Measurements from ENCODE around the gene LIMK2. TPM values are rescaled to one million over a fixed set of nuclear protein-coding genes. Genes with fewer than 3 reads are reported as not detected.

LIMK2 gene
- total RNA-seq, 2 experiments from 2014 or later = 23.2 to 25.5 TPM

DNA sequence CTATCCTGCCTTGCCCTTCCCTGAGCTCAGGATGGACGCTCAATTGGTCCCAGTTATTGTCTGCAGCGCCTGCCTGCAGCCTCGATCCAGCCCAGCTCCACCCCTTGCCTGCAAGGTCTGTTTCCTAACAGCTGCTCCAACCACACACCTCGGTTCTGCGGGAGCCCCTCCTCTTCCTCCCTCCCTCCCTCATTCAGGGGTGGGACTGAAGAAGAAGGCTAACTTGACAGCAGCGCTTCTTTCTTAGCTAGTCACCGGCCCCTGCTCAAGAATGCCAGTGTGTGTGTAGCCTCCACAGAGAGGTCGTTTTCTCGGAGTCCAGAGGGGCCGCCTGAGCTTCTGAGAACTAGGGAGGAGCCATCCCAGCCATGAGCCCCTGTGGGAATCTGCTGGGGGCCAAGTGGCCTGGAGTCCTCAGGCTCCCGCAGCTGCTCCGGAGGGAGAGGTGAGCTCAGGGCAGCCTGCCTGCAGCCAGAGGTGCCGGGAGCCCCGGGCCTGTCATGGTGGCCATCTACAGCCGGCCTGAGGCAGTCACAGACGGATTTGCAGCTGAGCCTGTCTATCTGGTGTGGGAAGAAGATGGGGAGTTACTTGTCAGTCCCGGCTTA lies 36.1 kb downstream of the LIMK2 start:
- no peaks in the 10 kb centered on the region for H3K36me3 Mint-ChIP-seq (ENCODE audit: low read depth)
- peak; percentile 80 for DNase-seq
- no peaks in the 10 kb centered on the region for H3K9me3 Mint-ChIP-seq
- intact Hi-C loops (cut with micrococcal nuclease) = no loop called here
- peak; percentile 100 for ATAC-seq
- peaks cover 18% of the 10 kb centered on the region for H3K4me1 Mint-ChIP-seq (ENCODE audit: low read depth)
- TF ChIP-seq, protein P1, sequence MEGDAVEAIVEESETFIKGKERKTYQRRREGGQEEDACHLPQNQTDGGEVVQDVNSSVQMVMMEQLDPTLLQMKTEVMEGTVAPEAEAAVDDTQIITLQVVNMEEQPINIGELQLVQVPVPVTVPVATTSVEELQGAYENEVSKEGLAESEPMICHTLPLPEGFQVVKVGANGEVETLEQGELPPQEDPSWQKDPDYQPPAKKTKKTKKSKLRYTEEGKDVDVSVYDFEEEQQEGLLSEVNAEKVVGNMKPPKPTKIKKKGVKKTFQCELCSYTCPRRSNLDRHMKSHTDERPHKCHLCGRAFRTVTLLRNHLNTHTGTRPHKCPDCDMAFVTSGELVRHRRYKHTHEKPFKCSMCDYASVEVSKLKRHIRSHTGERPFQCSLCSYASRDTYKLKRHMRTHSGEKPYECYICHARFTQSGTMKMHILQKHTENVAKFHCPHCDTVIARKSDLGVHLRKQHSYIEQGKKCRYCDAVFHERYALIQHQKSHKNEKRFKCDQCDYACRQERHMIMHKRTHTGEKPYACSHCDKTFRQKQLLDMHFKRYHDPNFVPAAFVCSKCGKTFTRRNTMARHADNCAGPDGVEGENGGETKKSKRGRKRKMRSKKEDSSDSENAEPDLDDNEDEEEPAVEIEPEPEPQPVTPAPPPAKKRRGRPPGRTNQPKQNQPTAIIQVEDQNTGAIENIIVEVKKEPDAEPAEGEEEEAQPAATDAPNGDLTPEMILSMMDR (IDR thresholded peaks at IDR 0.05) = no peak
- peak overlapping the region; percentile 49 for H3K27ac Mint-ChIP-seq
- H3K4me3 Mint-ChIP-seq = peak overlapping the region; percentile 58
- H3K27me3 Mint-ChIP-seq = no peaks in the 10 kb centered on the region
- ChIA-PET CTCF (interaction anchor here (1.3 to 13.6 kb wide), 2 partner anchors 24 to 36 kb away, joined by 3 to 110 read pairs; partner anchors contain the start of gene LIMK2), POLR2A (interaction anchor here (0.5 to 1.2 kb wide), 4 partner anchors 8 to 1163 kb away, joined by 3 to 5 read pairs (median 4); partner anchors contain the start of genes PIK3IP1 and RTCB)

DNA sequence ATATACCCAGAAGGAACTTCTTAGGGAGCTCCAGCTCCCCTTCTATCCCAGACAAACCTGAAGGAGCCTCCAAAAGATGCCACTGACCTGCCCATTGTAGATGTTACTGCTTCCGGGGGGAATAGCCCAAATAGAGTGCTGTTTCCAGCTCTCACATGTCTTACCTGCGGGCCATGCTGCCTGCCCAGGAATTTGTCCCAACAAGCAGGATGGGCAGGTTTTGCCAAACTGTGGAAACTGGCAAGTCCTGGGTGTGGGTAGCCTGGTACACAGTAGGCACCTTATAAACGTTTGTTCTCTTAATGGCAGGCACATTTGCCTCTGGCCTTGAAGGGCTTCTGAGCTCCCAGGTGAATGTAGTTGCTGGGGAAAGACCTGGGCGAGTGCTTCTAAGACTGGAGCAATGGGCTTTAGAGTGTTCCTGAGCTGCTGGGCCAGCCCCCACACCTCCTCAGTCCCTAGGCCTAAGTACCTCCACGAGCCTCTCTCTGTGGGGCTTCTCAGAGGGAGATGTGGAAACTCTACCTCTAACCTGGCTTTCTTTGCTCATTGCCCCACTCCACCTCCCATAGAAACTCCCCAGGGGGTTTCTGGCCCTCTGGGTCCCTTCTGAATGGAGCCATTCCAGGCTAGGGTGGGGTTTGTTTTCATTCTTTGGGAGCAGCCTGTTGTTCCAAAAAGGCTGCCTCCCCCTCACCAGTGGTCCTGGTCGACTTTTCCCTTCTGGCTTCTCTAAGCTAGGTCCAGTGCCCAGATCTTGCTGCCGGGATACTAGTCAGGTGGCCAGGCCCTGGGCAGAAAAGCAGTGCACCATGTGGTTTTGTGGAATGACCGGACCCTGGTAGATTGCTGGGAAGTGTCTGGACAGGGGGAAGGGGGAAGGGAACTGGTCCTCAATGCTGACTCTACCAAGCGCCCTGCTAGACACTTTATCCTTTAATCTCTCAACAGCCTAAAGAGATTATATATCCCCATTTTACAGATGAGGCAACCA lies 37.2 kb downstream of the LIMK2 start:
- CTCF ChIA-PET = interaction anchor here (13.6 kb wide), 1 partner anchor 23 kb away, joined by 110 read pairs; no protein-coding TSS in a partner anchor

DNA sequence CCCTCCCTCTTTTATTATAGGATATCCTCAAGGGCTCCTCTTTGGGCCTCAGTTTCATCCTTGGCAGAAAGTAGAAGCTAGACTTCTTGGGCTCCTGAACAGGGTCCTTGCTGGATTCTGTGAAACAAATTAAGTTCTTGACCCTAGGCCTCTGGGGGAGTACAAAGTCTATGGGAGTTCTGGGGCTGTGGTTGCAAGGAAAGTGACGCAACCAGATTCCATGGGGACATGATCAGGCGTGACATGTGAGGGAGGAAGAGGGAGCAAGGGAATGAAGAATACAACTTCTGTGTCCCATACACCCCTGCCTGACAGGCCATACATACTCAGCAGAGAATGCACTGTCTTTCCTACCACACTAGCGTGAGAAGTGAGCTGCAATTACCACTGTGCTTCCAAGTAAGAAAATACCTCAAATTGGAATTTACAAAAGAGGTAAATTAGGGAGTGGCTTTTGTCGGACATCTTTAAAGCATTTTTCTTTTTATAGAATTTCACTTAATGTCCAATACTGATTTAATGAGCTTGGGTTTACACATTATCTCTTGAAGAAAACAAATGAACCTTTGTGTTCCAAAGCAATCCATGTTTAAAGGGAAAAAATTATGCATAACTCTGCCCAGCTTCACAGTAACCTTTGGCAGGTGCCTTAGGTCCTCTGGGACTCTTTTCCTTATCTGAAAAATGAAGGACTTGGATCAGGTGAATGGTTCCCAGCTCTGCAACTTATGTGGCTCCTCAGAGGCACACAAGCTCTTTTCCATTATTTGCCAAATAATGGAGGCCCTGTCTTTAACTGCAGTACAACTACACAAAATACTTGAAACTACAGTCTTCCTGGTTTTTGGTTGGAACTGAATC lies 38.9 kb downstream of the LIMK2 start:
- Mint-ChIP-seq H3K27me3 (no peaks in the 10 kb centered on the region), H3K9me3 (no peaks in the 10 kb centered on the region), H3K4me1 (ENCODE audit: low read depth) (peaks cover 22% of the 10 kb centered on the region), H3K36me3 (ENCODE audit: low read depth) (no peaks in the 10 kb centered on the region), H3K4me3 (no peak overlapping the region), H3K27ac (no peak overlapping the region)
- ChIA-PET POLR2A (interaction anchor here (0.6 to 1.6 kb wide), 3 partner anchors 39 to 135 kb away, joined by 3 to 4 read pairs (median 3); partner anchors contain the start of gene LIMK2), CTCF (interaction anchor here (0.9 to 13.6 kb wide), 3 partner anchors 21 to 38 kb away, joined by 3 to 110 read pairs (median 4); partner anchors contain the start of gene LIMK2)
- intact Hi-C loops (cut with micrococcal nuclease) = no loop called here
- DNase-seq (no peak), ATAC-seq (no peak)
- TF ChIP-seq, protein P1 (IDR thresholded peaks at IDR 0.05) = no peak

More for the DNA sequence above, 37.2 kb downstream of the LIMK2 start:
- TF ChIP-seq, protein P1 (IDR thresholded peaks at IDR 0.05) = no peak
- Mint-ChIP-seq H3K36me3 (ENCODE audit: low read depth) (no peaks in the 10 kb centered on the region), H3K27ac (no peak overlapping the region), H3K4me3 (no peak overlapping the region), H3K9me3 (no peaks in the 10 kb centered on the region), H3K4me1 (ENCODE audit: low read depth) (peaks cover 20% of the 10 kb centered on the region), H3K27me3 (no peaks in the 10 kb centered on the region)
- no peak for ATAC-seq
- intact Hi-C loops (cut with micrococcal nuclease) = no loop called here
- DNase-seq = no peak
- POLR2A ChIA-PET = interaction anchor here (0.6 to 1.6 kb wide), 3 partner anchors 53 to 284 kb away, joined by 3 to 5 read pairs (median 4); no protein-coding TSS in a partner anchor

DNA sequence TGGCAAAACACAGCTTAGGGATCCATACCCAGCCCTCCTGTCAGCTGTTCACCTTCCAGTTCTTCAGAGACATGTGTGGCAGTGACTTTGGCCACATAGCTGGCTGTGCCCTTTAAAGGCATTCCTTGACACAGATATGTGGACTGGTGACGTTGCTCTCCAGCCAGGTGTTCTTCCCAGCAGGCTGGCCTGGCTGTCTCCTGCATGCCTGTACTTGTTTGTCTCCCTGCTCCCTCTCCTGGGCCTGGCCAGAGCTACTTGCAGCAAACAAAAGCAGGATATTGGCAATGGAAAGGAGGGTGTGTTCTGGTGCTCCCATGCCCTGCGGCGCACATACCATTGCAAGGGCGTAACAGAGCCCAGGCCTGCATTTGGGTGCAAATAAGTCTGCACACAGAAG lies 41.9 kb downstream of the LIMK2 start:
- CTCF ChIA-PET = interaction anchor here (0.7 to 13.6 kb wide), 4 partner anchors 12 to 146 kb away, joined by 3 to 110 read pairs (median 4); no protein-coding TSS in a partner anchor
- no peak overlapping the region for H3K4me3 Mint-ChIP-seq
- no peaks in the 10 kb centered on the region for H3K9me3 Mint-ChIP-seq
- DNase-seq (no peak), ATAC-seq (no peak)
- intact Hi-C loops (cut with micrococcal nuclease) = no loop called here
- no peaks in the 10 kb centered on the region for H3K27me3 Mint-ChIP-seq
- TF ChIP-seq, protein P1 (IDR thresholded peaks at IDR 0.05) = no peak
- H3K36me3 Mint-ChIP-seq (ENCODE audit: low read depth) = peaks cover 5% of the 10 kb centered on the region
- H3K27ac Mint-ChIP-seq = no peak overlapping the region
- POLR2A ChIA-PET = no interaction called here
- peaks cover 6% of the 10 kb centered on the region for H3K4me1 Mint-ChIP-seq (ENCODE audit: low read depth)
